Loucy (cell line): ENCODE measurements around the gene COX6A1.

Experiments used
- H2AFZ ChIP-seq: fragments of 200-600 bp; sonication (generic); 2 replicates; pipeline ENCODE4 v1.6.0; 2016; ENCODE audit warnings: antibody characterized with exemption, mild to moderate bottlenecking, low read length, moderate library complexity
- H3F3A ChIP-seq: fragments of 200-600 bp; 2 replicates; pipeline ENCODE4 v1.6.0; 2016; ENCODE audit warnings: antibody characterized with exemption, low read depth, mild to moderate bottlenecking
- H3K27me3 ChIP-seq: fragments of 200-600 bp; sonication (generic); 2 replicates; pipeline ENCODE4 v1.6.1; 2014; ENCODE audit warnings: low read length, mild to moderate bottlenecking; ENCODE audit not compliant: insufficient read depth, poor library complexity, severe bottlenecking
- H3K36me3 ChIP-seq: fragments of 200-600 bp; sonication (generic); 2 replicates; pipeline ENCODE4 v1.6.1; 2016; ENCODE audit warnings: low read length; ENCODE audit not compliant: insufficient read depth
- H3K4me1 ChIP-seq: fragments of 200-600 bp; sonication (generic); 2 replicates; pipeline ENCODE4 v1.5.1; 2014; ENCODE audit warnings: low read length, mild to moderate bottlenecking; ENCODE audit not compliant: insufficient read depth, poor library complexity, severe bottlenecking
- H3K4me2 ChIP-seq: fragments of 200-600 bp; sonication (generic); 2 replicates; pipeline ENCODE4 v1.6.0; 2014; ENCODE audit warnings: antibody characterized with exemption, low read length, low read depth, mild to moderate bottlenecking; ENCODE audit not compliant: poor library complexity, severe bottlenecking
- H3K4me3 ChIP-seq: fragments of 200-600 bp; sonication (generic); 2 replicates; pipeline ENCODE4 v1.5.1; 2014; ENCODE audit warnings: low read length, mild to moderate bottlenecking, mixed read lengths; ENCODE audit not compliant: poor library complexity, severe bottlenecking
- H3K79me2 ChIP-seq: fragments of 200-600 bp; sonication (generic); 2 replicates; pipeline ENCODE4 v1.6.1; 2014; ENCODE audit warnings: low read length; ENCODE audit not compliant: insufficient read depth
- H3K9ac ChIP-seq: fragments of 200-600 bp; sonication (generic); 2 replicates; pipeline ENCODE4 v1.6.0; 2014; ENCODE audit warnings: mild to moderate bottlenecking, low read depth, low read length, moderate library complexity; ENCODE audit not compliant: poor library complexity, severe bottlenecking
- H3K9me2 ChIP-seq: fragments of 200-600 bp; sonication (generic); replicated peaks from 2 replicates; pipeline ENCODE4 v1.6.1; 2016; ENCODE audit warnings: low read depth, low read length, mixed read lengths
- H3K9me3 ChIP-seq: fragments of 200-600 bp; sonication (generic); 2 replicates; pipeline ENCODE4 v1.6.1; 2014; ENCODE audit warnings: mild to moderate bottlenecking, antibody characterized with exemption, low read length, low read depth; ENCODE audit not compliant: insufficient read depth
- H4K20me1 ChIP-seq: fragments of 200-600 bp; sonication (generic); 2 replicates; pipeline ENCODE4 v1.6.0; 2014; ENCODE audit warnings: antibody characterized with exemption, low read length, mild to moderate bottlenecking; ENCODE audit not compliant: insufficient read depth, poor library complexity, severe bottlenecking
- CTCF ChIP-seq: fragments of 200-600 bp; sonication (generic); conservative IDR thresholded peaks from 2 replicates; pipeline ENCODE4 v1.5.1; 2014; ENCODE audit warnings: mild to moderate bottlenecking, antibody characterized with exemption, low read length
- EZH2phosphoT487 ChIP-seq: fragments of 200-600 bp; IDR thresholded peaks from 2 replicates; pipeline ENCODE4 v1.6.1; 2018; ENCODE audit warnings: antibody characterized with exemption, mild to moderate bottlenecking, moderate library complexity, borderline replicate concordance

The COX6A1 gene

GRCh38 chr12:120417917-120418580, 19.9 kb upstream of the COX6A1 start:
- H3K36me3 ChIP-seq: no peaks in the 10 kb centered on the region
- H3K4me3 ChIP-seq: no peak overlapping the region
- no peaks in the 10 kb centered on the region for H3K4me1 ChIP-seq
- H3K27me3 ChIP-seq: no peaks in the 10 kb centered on the region
- no peak for TF ChIP-seq CTCF
- no peak for TF ChIP-seq EZH2phosphoT487
- H3K9me2 ChIP-seq: no peaks in the 10 kb centered on the region
- H2AFZ ChIP-seq: no peak overlapping the region
- H3K4me2 ChIP-seq: no peak overlapping the region
- H3F3A ChIP-seq: no peaks in the 10 kb centered on the region
- H3K9me3 ChIP-seq: no peaks in the 10 kb centered on the region
- no peaks in the 10 kb centered on the region for H3K79me2 ChIP-seq
- H4K20me1 ChIP-seq: no peaks in the 10 kb centered on the region
- no peak overlapping the region for H3K9ac ChIP-seq

- Histone ChIP-seq H3K4me3 (no peak overlapping the region), H3K27me3 (no peaks in the 10 kb centered on the region), H3K79me2 (no peaks in the 10 kb centered on the region), H3K9ac (no peak overlapping the region), H2AFZ (no peak overlapping the region), H3K36me3 (no peaks in the 10 kb centered on the region), H3K9me2 (no peaks in the 10 kb centered on the region), H3K9me3 (no peaks in the 10 kb centered on the region), H3K4me1 (no peaks in the 10 kb centered on the region), H4K20me1 (no peaks in the 10 kb centered on the region), H3F3A (no peaks in the 10 kb centered on the region), H3K4me2 (no peak overlapping the region)
- no peak for TF ChIP-seq EZH2phosphoT487
- no peak for TF ChIP-seq CTCF
Measured at GRCh38 chr12:120421701-120422100, 16.2 kb upstream of the COX6A1 start.

GRCh38 chr12:120422892-120423456, 14.9 kb upstream of the COX6A1 start:
- Histone ChIP-seq H3K4me3 (no peak overlapping the region), H3K9me2 (no peaks in the 10 kb centered on the region), H3K36me3 (no peaks in the 10 kb centered on the region), H2AFZ (no peak overlapping the region), H3K79me2 (no peaks in the 10 kb centered on the region), H3F3A (no peaks in the 10 kb centered on the region), H3K9me3 (no peaks in the 10 kb centered on the region), H3K27me3 (no peaks in the 10 kb centered on the region), H3K4me1 (no peaks in the 10 kb centered on the region), H3K4me2 (no peak overlapping the region), H4K20me1 (no peaks in the 10 kb centered on the region), H3K9ac (no peak overlapping the region)
- no peak for TF ChIP-seq CTCF
- TF ChIP-seq EZH2phosphoT487: no peak
